HS-27A (cell line): ENCODE data around the gene SUMF2.
"Not testable (repeated sequence)": the region's sequence is repeated elsewhere in the genome, so short reads cannot be mapped to it uniquely, and the experiment has no call there.

ENCODE experiments used
- DNase-seq: peaks from one replicate; pipeline ENCODE4 v3.0.0-alpha.2; 2012; ENCODE audit warnings: low read depth, missing footprints

Gene SUMF2

GRCh38 chr7:56106108-56107073, 42.3 kb downstream of the SUMF2 start, which contains the start of gene CHCHD2:
Gene CHCHD2 (minus strand): TSS chr7:56106476. CDS start chr7:56106413, 63 bp downstream.
- peak; percentile 98 for DNase-seq

DNA sequence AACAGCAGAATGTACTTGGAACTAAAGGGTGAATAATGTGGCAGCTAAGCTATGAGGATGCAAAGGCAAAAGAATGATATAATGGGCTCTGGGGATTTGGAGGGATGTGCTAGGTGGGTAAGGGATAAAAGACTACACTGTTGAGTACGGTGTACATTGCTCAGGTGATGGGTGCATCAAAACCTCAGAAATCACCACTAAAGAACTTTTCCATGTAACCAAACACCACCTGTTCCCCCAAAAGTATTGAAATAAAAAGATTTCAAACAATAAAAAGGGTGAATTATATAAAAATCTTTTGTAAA, 43.8 kb downstream of the SUMF2 start:
- DNase-seq = no peak

- no peak for DNase-seq
Observed at GRCh38 chr7:56110611-56111010, 46.5 kb downstream of the SUMF2 start.

- not testable (repeated sequence) for DNase-seq
Observed at GRCh38 chr7:56112244-56112643, 48.2 kb downstream of the SUMF2 start.

DNA sequence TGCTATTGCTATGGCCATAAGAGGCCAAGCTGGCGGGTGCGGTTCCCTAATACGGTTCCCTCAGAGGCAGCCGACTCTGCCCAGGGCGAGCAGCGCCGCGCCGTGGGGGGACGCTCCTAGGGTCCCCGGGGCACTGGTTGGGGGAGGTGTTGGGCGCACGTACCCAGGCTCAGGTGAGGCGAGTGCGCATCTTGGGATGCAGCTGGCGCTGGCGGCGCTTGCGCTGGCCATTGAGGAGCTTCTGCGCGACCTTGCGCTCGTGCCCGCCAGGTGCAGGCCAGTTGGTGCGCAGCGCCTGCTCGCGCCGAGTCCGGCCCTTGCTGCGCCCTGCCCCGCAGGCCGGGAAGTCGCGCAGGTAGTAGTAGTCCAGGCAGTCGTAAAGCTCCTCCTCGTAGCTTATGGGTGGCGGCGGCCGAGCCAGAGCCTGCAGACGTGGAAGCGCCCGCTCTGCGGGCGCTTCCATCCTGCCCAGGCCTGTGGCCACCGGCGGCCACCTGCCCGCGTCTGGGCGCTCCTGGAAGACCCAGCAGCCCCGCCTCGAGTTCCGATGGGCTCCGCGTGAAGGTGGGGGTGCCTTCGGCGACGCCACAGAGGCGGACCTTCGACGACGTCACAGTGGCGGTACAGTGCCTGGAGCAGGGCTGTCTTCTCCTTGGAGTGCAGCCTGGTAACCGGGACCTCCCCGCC, 51.9 kb downstream of the SUMF2 start, which contains the start of gene NUPR2:
Gene NUPR2 (minus strand): TSS at position 566 of the 687 bp plus-strand sequence. CDS start 103 bp downstream, at position 463.
- DNase-seq = no peak

- no peak for DNase-seq
Observed at GRCh38 chr7:56121440-56121839, 57.4 kb downstream of the SUMF2 start.

DNA sequence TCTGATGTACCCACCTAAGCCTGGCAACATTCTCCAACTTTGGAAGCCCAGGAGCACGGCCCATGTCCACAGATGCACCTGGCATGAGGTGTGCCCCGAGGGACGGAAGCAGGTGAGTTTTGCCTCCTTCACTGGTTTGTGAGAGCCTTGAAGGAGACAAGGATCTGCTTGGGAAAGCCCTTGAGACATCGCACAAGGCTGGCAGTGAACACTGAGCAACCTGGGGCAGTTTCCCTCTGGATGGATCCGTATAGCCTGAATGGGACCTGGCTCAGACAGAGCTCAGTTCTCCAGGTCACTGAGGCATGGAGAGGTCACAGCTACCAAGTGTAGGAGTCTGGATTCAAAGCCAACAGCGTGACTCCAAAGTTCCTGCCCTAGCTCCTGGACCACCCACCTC, 60.9 kb downstream of the SUMF2 start:
- no peak for DNase-seq

GRCh38 chr7:56125831-56126230, 61.7 kb downstream of the SUMF2 start:
- no peak for DNase-seq

DNA sequence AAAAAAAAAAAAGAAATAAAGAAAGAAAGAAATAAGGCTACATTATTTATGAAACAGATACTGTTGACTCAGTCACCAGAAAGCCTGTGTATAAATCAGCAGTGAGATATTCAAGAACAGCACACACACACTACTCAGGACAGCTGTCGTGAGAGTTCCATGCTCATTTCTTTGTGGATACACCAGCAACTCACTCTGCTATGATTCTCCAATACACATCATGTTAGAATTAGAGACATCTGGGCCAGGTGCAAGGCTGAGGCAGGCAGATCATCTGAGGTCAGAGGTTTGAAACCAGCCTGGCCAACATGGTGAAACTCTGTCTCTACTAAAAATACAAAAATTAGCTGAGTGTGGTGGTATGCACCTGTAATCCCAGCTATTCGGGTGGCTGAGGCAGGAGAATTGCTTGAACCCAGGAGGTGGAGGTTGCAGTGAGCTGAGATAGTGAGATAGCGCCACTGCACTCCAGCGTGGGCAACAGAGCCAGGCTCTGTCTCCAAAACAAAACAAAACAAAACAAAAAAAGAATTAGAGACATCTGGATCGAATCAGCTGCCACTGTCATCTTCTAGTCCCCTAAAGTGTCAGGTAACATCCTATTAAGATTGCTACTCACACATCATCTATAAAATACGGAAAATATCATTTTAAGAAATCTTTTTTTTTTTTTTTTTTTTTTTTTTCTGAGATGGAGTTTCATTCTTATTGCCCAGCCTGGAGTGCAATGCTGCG, 63.3 kb downstream of the SUMF2 start:
- no peak for DNase-seq
